DOHH2 (cell line): ENCODE data around the gene GATA5.

ENCODE experiments used
- H3F3A ChIP-seq: fragments of 200-600 bp; sonication (generic), shearing (Covaris generic); 2 replicates; pipeline ENCODE4 v1.6.0; 2016; ENCODE audit warnings: antibody characterized with exemption, mild to moderate bottlenecking; ENCODE audit not compliant: control insufficient read depth, insufficient read depth
- H3K27ac ChIP-seq: fragments of 200-600 bp; sonication (generic); 2 replicates; pipeline ENCODE4 v1.5.1; 2014; ENCODE audit warnings: low read depth, mild to moderate bottlenecking, low read length, moderate library complexity
- H3K27me3 ChIP-seq: fragments of 200-600 bp; sonication (generic); 2 replicates; pipeline ENCODE4 v1.6.1; 2014; ENCODE audit warnings: mild to moderate bottlenecking, low read length, mixed read lengths; ENCODE audit not compliant: control insufficient read depth
- H3K36me3 ChIP-seq: fragments of 200-600 bp; sonication (generic); 2 replicates; pipeline ENCODE4 v1.6.1; 2014; ENCODE audit warnings: mild to moderate bottlenecking, low read length, moderate library complexity, mixed read lengths; ENCODE audit not compliant: control insufficient read depth
- H3K4me1 ChIP-seq: fragments of 200-600 bp; sonication (generic); 2 replicates; pipeline ENCODE4 v1.6.1; 2014; ENCODE audit warnings: mild to moderate bottlenecking, low read length, mixed read lengths; ENCODE audit not compliant: control insufficient read depth
- H3K4me2 ChIP-seq: fragments of 200-600 bp; sonication (generic); 2 replicates; pipeline ENCODE4 v1.6.0; 2014; ENCODE audit warnings: mild to moderate bottlenecking, low read length, moderate library complexity
- H3K4me3 ChIP-seq: fragments of 200-600 bp; sonication (generic); 2 replicates; pipeline ENCODE4 v1.5.1; 2014; ENCODE audit warnings: mild to moderate bottlenecking, low read length, mixed read lengths
- H3K79me2 ChIP-seq: fragments of 200-600 bp; sonication (generic); 2 replicates; pipeline ENCODE4 v1.6.1; 2014; ENCODE audit warnings: mild to moderate bottlenecking, low read length, mixed read lengths; ENCODE audit not compliant: control insufficient read depth
- H3K9me2 ChIP-seq: fragments of 200-600 bp; sonication (generic); replicated peaks from 2 replicates; pipeline ENCODE4 v1.6.1; 2014; ENCODE audit warnings: mild to moderate bottlenecking, low read length, mixed read lengths; ENCODE audit not compliant: control insufficient read depth
- H3K9me3 ChIP-seq: fragments of 200-600 bp; sonication (generic); 2 replicates; pipeline ENCODE4 v1.6.1; 2014; ENCODE audit warnings: antibody characterized with exemption, low read length, mixed read lengths; ENCODE audit not compliant: control insufficient read depth, insufficient read depth
- H4K20me1 ChIP-seq: fragments of 200-600 bp; sonication (generic); 2 replicates; pipeline ENCODE4 v1.6.0; 2014; ENCODE audit warnings: low read depth, mild to moderate bottlenecking, antibody characterized with exemption, low read length, moderate library complexity; ENCODE audit not compliant: control insufficient read depth, insufficient read depth
- EZH2phosphoT487 ChIP-seq: fragments of 200-600 bp; sonication (generic); IDR thresholded peaks from 2 replicates; pipeline ENCODE4 v1.6.1; 2017; ENCODE audit warnings: borderline replicate concordance, mild to moderate bottlenecking, antibody characterized with exemption, low read length, moderate library complexity, mixed read lengths
- TF ChIP-seq, protein P1 (sequence below): fragments of 200-600 bp; sonication (generic); IDR thresholded peaks from one replicate; pipeline ENCODE4 v1.5.1; 2014; ENCODE audit warnings: antibody characterized with exemption, mild to moderate bottlenecking, low read depth, low read length; ENCODE audit not compliant: poor library complexity, severe bottlenecking

Gene GATA5, protein sequence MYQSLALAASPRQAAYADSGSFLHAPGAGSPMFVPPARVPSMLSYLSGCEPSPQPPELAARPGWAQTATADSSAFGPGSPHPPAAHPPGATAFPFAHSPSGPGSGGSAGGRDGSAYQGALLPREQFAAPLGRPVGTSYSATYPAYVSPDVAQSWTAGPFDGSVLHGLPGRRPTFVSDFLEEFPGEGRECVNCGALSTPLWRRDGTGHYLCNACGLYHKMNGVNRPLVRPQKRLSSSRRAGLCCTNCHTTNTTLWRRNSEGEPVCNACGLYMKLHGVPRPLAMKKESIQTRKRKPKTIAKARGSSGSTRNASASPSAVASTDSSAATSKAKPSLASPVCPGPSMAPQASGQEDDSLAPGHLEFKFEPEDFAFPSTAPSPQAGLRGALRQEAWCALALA

DNA sequence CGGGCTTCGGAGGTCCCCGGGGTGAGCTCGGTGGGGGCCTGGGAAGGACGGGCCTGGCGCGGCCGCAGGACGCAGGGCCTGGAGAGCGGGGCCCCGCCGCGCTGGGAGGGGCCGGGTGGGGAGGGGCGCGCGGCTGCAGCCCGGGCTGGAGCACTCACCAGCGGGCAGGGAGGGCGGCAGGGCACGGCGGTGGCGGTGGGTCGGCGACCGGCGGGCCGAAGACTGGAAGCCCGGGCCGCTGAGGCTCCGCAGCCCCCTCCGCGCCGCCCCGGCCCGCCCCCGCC, at the start of gene GATA5:
TSS of gene GATA5 (minus strand) at position 224 of the 284 bp plus-strand sequence. CDS start 474 bp downstream, outside the sequence.
- no peaks in the 10 kb centered on the region for H4K20me1 ChIP-seq
- H3K79me2 ChIP-seq: no peaks in the 10 kb centered on the region
- no peaks in the 10 kb centered on the region for H3F3A ChIP-seq
- no peaks in the 10 kb centered on the region for H3K4me1 ChIP-seq
- no peaks in the 10 kb centered on the region for H3K9me3 ChIP-seq
- no peak within 1 kb of the TSS for H3K27ac ChIP-seq
- no peaks in the 10 kb centered on the region for H3K27me3 ChIP-seq
- no peaks in the 10 kb centered on the region for H3K9me2 ChIP-seq
- TF ChIP-seq EZH2phosphoT487: no peak
- TF ChIP-seq, protein P1, sequence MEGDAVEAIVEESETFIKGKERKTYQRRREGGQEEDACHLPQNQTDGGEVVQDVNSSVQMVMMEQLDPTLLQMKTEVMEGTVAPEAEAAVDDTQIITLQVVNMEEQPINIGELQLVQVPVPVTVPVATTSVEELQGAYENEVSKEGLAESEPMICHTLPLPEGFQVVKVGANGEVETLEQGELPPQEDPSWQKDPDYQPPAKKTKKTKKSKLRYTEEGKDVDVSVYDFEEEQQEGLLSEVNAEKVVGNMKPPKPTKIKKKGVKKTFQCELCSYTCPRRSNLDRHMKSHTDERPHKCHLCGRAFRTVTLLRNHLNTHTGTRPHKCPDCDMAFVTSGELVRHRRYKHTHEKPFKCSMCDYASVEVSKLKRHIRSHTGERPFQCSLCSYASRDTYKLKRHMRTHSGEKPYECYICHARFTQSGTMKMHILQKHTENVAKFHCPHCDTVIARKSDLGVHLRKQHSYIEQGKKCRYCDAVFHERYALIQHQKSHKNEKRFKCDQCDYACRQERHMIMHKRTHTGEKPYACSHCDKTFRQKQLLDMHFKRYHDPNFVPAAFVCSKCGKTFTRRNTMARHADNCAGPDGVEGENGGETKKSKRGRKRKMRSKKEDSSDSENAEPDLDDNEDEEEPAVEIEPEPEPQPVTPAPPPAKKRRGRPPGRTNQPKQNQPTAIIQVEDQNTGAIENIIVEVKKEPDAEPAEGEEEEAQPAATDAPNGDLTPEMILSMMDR: no peak
- H3K4me3 ChIP-seq: no peak within 1 kb of the TSS
- H3K36me3 ChIP-seq: no peaks in the 10 kb centered on the region
- no peak within 1 kb of the TSS for H3K4me2 ChIP-seq

DNA sequence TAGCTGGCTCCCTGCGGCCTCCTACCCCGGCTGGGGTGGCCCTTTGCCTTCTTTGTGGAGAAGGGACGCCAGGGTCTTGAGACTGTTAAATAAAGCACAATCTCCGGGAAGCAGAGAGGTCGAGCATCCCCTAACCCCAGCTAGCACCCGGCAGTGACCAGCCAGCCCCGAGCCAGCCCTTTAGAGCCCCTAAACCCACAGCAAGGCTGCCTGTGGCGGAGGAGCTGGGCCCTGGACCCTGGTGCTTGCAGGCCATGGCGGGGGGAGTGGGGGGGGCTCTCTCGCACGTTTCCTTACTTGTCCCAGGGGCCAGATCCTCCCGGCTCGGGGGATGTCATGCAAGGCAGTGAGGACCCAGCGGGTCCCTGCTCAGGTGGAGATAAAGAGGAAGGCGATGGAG, 49.2 kb upstream of the GATA5 start:
- Histone ChIP-seq H3K9me3 (no peaks in the 10 kb centered on the region), H3K9me2 (no peaks in the 10 kb centered on the region), H3K79me2 (no peaks in the 10 kb centered on the region), H4K20me1 (no peaks in the 10 kb centered on the region), H3K4me2 (no peak overlapping the region), H3K4me3 (no peak overlapping the region), H3K27ac (no peak overlapping the region), H3K4me1 (no peaks in the 10 kb centered on the region), H3K36me3 (no peaks in the 10 kb centered on the region), H3F3A (no peaks in the 10 kb centered on the region), H3K27me3 (0 out of 2 replicates have a peak, but pooled peaks cover 4% of the 10 kb centered on the region)
- no peak for TF ChIP-seq EZH2phosphoT487
- TF ChIP-seq, protein P1: no peak

DNA sequence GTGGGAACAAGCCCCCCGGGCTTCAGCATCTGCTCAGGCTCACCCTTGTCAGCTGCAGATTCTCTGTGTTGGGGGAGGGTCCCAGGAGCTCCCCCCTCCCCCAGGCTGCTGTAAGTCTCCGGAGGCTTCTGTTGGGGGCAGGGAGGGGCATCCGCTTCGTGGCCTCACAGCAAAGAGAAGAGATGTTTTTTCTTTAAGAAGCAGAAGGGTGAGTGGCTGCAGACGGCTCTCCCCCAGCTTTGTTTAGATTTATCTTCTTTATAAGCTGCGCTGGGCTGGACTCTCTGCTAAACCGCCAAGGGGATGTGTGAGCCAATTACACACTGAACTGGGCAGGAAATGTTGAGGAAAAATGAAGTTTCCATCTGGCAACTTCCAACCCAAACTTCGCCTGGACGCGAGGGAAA, 48.7 kb upstream of the GATA5 start:
- no peak overlapping the region for H3K4me2 ChIP-seq
- H3K79me2 ChIP-seq: no peaks in the 10 kb centered on the region
- H3K36me3 ChIP-seq: no peaks in the 10 kb centered on the region
- no peaks in the 10 kb centered on the region for H3F3A ChIP-seq
- no peak overlapping the region for H3K27ac ChIP-seq
- 0 out of 2 replicates have a peak, but pooled peaks cover 4% of the 10 kb centered on the region for H3K27me3 ChIP-seq
- no peaks in the 10 kb centered on the region for H4K20me1 ChIP-seq
- H3K9me3 ChIP-seq: no peaks in the 10 kb centered on the region
- H3K4me1 ChIP-seq: no peaks in the 10 kb centered on the region
- H3K9me2 ChIP-seq: no peaks in the 10 kb centered on the region
- H3K4me3 ChIP-seq: no peak overlapping the region
- TF ChIP-seq EZH2phosphoT487: no peak
- TF ChIP-seq, protein P1: no peak
